Hepatocyte (in vitro differentiated cells): ENCODE data around the gene SDR42E1.

Source experiments
- CTCF ChIP-seq: fragments of 200-600 bp; sonication (generic); IDR thresholded peaks from 2 replicates; pipeline ENCODE4 v1.5.1; 2016; ENCODE audit warnings: antibody characterized with exemption, mild to moderate bottlenecking; ENCODE audit not compliant: poor library complexity
- EZH2 ChIP-seq: fragments of 200-600 bp; sonication (generic); IDR thresholded peaks from 2 replicates; pipeline ENCODE4 v1.6.1; 2016; ENCODE audit warnings: antibody characterized with exemption, mild to moderate bottlenecking, borderline replicate concordance

- TF ChIP-seq EZH2, result no peak
- no peak for TF ChIP-seq CTCF
These were observed 71.9 kb downstream of the SDR42E1 start for GRCh38 chr16:81939164-81940056.
